OCI-LY3 (cell line): ENCODE data around the gene LIN28B.

ENCODE experiments used
- H2AFZ ChIP-seq: fragments of 200-600, 300-600 bp; shearing (Covaris generic); 2 replicates; pipeline ENCODE4 v1.6.0; 2014; ENCODE audit warnings: antibody characterized with exemption, low read depth, low read length
- H3K27ac ChIP-seq: fragments of 200-600, 300-600 bp; sonication (generic); 2 replicates; pipeline ENCODE4 v1.5.1; 2014; ENCODE audit warnings: mild to moderate bottlenecking, low read length, moderate library complexity, mixed read lengths
- H3K27me3 ChIP-seq: fragments of 200-600, 300-600 bp; sonication (generic); 2 replicates; pipeline ENCODE4 v1.6.1; 2014; ENCODE audit warnings: low read depth, low read length, mixed read lengths
- H3K36me3 ChIP-seq: fragments of 200-600, 300-600 bp; sonication (generic); replicated peaks from 2 replicates; pipeline ENCODE3; 2014; ENCODE audit warnings: low read depth, low read length, mixed read lengths
- H3K4me1 ChIP-seq: fragments of 300-600, 200-600 bp; sonication (generic); 2 replicates; pipeline ENCODE4 v1.6.1; 2014; ENCODE audit warnings: low read length, mixed read lengths
- H3K4me2 ChIP-seq: fragments of 200-600, 300-600 bp; sonication (generic); 2 replicates; pipeline ENCODE4 v1.6.1; 2014; ENCODE audit warnings: low read length, mixed read lengths
- H3K4me3 ChIP-seq: fragments of 300-600, 200-600 bp; sonication (generic); 2 replicates; pipeline ENCODE4 v1.5.1; 2014; ENCODE audit warnings: antibody characterized with exemption, mild to moderate bottlenecking, low read length, moderate library complexity
- H3K79me2 ChIP-seq: fragments of 300-600, 200-600 bp; shearing (Covaris generic); 2 replicates; pipeline ENCODE4 v1.6.1; 2014; ENCODE audit warnings: mild to moderate bottlenecking, low read length, mixed read lengths
- H3K9ac ChIP-seq: fragments of 300-600, 200-600 bp; shearing (Covaris generic); 2 replicates; pipeline ENCODE4 v1.6.0; 2014; ENCODE audit warnings: mild to moderate bottlenecking, low read length, moderate library complexity
- H3K9me3 ChIP-seq: fragments of 200-600, 300-600 bp; shearing (Covaris generic); 2 replicates; pipeline ENCODE4 v1.6.1; 2014; ENCODE audit warnings: low read length, mixed read lengths; ENCODE audit not compliant: insufficient read depth
- H4K20me1 ChIP-seq: fragments of 200-600, 300-600 bp; sonication (generic); 2 replicates; pipeline ENCODE4 v1.6.1; 2016; ENCODE audit warnings: low read length, mixed read lengths; ENCODE audit not compliant: insufficient read depth
- CTCF ChIP-seq: fragments of 200-600, 300-600 bp; sonication (generic); IDR thresholded peaks from 2 replicates; pipeline ENCODE4 v1.5.1; 2014; ENCODE audit warnings: antibody characterized with exemption, low read length, low read depth
- EZH2phosphoT487 ChIP-seq: fragments of 200-600 bp; shearing (Covaris generic); IDR thresholded peaks from 2 replicates; pipeline ENCODE4 v1.6.1; 2018; ENCODE audit warnings: antibody characterized with exemption, mixed run types, low read depth

The LIN28B gene

GRCh38 chr6:105045526-105045925 is 88.6 kb downstream of the LIN28B start:
- Histone ChIP-seq H3K4me2 (no peak overlapping the region), H3K9me3 (no peaks in the 10 kb centered on the region), H3K27ac (no peak overlapping the region), H4K20me1 (no peaks in the 10 kb centered on the region), H3K36me3 (no peaks in the 10 kb centered on the region), H3K9ac (no peak overlapping the region), H3K79me2 (no peaks in the 10 kb centered on the region), H3K4me1 (no peaks in the 10 kb centered on the region), H2AFZ (no peak overlapping the region), H3K27me3 (no peaks in the 10 kb centered on the region), H3K4me3 (no peak overlapping the region)
- TF ChIP-seq CTCF: no peak
- no peak for TF ChIP-seq EZH2phosphoT487

- TF ChIP-seq EZH2phosphoT487 (no peak), CTCF (no peak)
- H3K4me3 ChIP-seq: no peak overlapping the region
- no peaks in the 10 kb centered on the region for H3K4me1 ChIP-seq
- H3K9ac ChIP-seq: no peak overlapping the region
- H4K20me1 ChIP-seq: no peaks in the 10 kb centered on the region
- H3K27me3 ChIP-seq: no peaks in the 10 kb centered on the region
- no peaks in the 10 kb centered on the region for H3K9me3 ChIP-seq
- no peaks in the 10 kb centered on the region for H3K79me2 ChIP-seq
- H3K27ac ChIP-seq: no peak overlapping the region
- H3K36me3 ChIP-seq: no peaks in the 10 kb centered on the region
- no peak overlapping the region for H2AFZ ChIP-seq
- no peak overlapping the region for H3K4me2 ChIP-seq
Observed at GRCh38 chr6:105051941-105052471, 95.1 kb downstream of the LIN28B start.

GRCh38 chr6:105056646-105057045 is 99.7 kb downstream of the LIN28B start:
- Histone ChIP-seq H2AFZ (no peak overlapping the region), H3K9ac (no peak overlapping the region), H3K9me3 (no peaks in the 10 kb centered on the region), H3K79me2 (no peaks in the 10 kb centered on the region), H3K36me3 (no peaks in the 10 kb centered on the region), H3K4me1 (no peaks in the 10 kb centered on the region), H4K20me1 (no peaks in the 10 kb centered on the region), H3K4me3 (no peak overlapping the region), H3K4me2 (no peak overlapping the region), H3K27me3 (no peaks in the 10 kb centered on the region), H3K27ac (no peak overlapping the region)
- TF ChIP-seq CTCF (no peak), EZH2phosphoT487 (no peak)

GRCh38 chr6:105057160-105057559 is 100.3 kb downstream of the LIN28B start:
- H3K79me2 ChIP-seq: no peaks in the 10 kb centered on the region
- no peaks in the 10 kb centered on the region for H4K20me1 ChIP-seq
- no peak overlapping the region for H3K4me2 ChIP-seq
- no peaks in the 10 kb centered on the region for H3K27me3 ChIP-seq
- no peak overlapping the region for H3K9ac ChIP-seq
- no peak overlapping the region for H3K27ac ChIP-seq
- TF ChIP-seq EZH2phosphoT487 (no peak), CTCF (no peak)
- H3K4me3 ChIP-seq: no peak overlapping the region
- no peak overlapping the region for H2AFZ ChIP-seq
- H3K36me3 ChIP-seq: no peaks in the 10 kb centered on the region
- no peaks in the 10 kb centered on the region for H3K9me3 ChIP-seq
- no peaks in the 10 kb centered on the region for H3K4me1 ChIP-seq
